ENCODE data around the gene HSF5. TPM values are rescaled to one million over a fixed set of nuclear protein-coding genes. Genes with fewer than 3 reads are reported as not detected.
A peak's percentile ranks its signal among the peaks of the same experiment; 100 is the strongest.

The HSF5 gene
- polyA plus RNA-seq, 3 donors = 0.07 TPM; not detected in 2

DNA sequence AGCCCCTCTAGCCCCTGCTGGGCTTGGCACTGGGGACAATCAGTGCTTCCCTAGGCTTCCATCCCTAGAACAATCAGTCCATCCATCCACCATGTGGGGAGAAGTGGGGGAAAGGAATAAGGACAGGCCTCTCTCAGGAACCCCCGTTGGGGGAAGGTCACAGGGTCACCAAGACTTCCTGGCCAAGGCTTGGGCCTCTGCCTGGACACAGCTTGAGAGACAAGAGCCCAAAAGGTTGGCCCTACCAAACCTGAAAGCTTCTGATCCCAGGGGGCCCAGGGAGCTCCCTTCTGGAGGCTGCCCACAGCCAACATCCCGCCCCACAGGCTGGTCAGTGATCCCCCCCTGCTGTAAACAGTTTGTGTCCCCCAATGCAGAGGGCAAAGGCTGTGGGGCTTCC is 42.4 kb upstream of the HSF5 start:
- Histone ChIP-seq H3K4me1 (ENCODE audit: control insufficient read depth in 1 of 2, insufficient read depth in 2 of 2, low read length in 2 of 2) (peaks cover 50 to 58% of the 10 kb centered on the region in 2 donors), H3K9me3 (replicated peaks in 1 of 2; ENCODE audit: control insufficient read depth in 1 of 2, insufficient read depth in 1 of 2, low read length in 2 of 2) (no peaks in the 10 kb centered on the region), H3K9ac (ENCODE audit: insufficient read depth, low read length, poor library complexity, severe bottlenecking) (no peak overlapping the region), H3K27me3 (ENCODE audit: control insufficient read depth in 2 of 2, insufficient read depth in 2 of 2, low read length in 2 of 2) (peaks cover 4 to 31% of the 10 kb centered on the region in 2 donors), H3K79me2 (ENCODE audit: insufficient read depth, low read length) (no peaks in the 10 kb centered on the region), H3K27ac (ENCODE audit: low read depth in 1 of 2, low read length in 2 of 2) (no peak overlapping the region), H3K4me3 (replicated peaks in 1 of 3; ENCODE audit: low read depth in 2 of 3, low read length in 3 of 3) (no peak overlapping the region), H3K4me2 (replicated peaks; ENCODE audit: extremely low read depth, low read length, poor library complexity, severe bottlenecking) (no peak overlapping the region), H4K20me1 (ENCODE audit: insufficient read depth, low read length) (no peaks in the 10 kb centered on the region), H2AFZ (ENCODE audit: insufficient read depth, low read depth, low read length, poor library complexity, severe bottlenecking) (no peak overlapping the region), H3K36me3 (replicated peaks in 1 of 2; ENCODE audit: control insufficient read depth in 1 of 2, insufficient read depth in 2 of 2, low read length in 2 of 2) (no peaks in the 10 kb centered on the region)
- Mint-ChIP-seq H3K27ac (no peak overlapping the region), H3K4me3 (peak overlapping the region in 1 of 2 donors; percentile 78), H3K36me3 (peaks cover 2 to 14% of the 10 kb centered on the region in 2 donors), H3K27me3 (ENCODE audit: low read depth in 3 of 3) (peaks cover 39 to 47% (median 40%) of the 10 kb centered on the region in 3 donors), H3K9me3 (peaks cover 0 to 2% (median 0%) of the 10 kb centered on the region in 7 donors), H3K4me1 (peaks cover 58% of the 10 kb centered on the region)
- DNase-seq = no peak
- intact Hi-C loops (cut with micrococcal nuclease) = no loop called here
- WGBS (ENCODE audit: insufficient coverage) = 82% methylated on average over 2 of the region's 2 CpGs
- TF ChIP-seq, protein P1, sequence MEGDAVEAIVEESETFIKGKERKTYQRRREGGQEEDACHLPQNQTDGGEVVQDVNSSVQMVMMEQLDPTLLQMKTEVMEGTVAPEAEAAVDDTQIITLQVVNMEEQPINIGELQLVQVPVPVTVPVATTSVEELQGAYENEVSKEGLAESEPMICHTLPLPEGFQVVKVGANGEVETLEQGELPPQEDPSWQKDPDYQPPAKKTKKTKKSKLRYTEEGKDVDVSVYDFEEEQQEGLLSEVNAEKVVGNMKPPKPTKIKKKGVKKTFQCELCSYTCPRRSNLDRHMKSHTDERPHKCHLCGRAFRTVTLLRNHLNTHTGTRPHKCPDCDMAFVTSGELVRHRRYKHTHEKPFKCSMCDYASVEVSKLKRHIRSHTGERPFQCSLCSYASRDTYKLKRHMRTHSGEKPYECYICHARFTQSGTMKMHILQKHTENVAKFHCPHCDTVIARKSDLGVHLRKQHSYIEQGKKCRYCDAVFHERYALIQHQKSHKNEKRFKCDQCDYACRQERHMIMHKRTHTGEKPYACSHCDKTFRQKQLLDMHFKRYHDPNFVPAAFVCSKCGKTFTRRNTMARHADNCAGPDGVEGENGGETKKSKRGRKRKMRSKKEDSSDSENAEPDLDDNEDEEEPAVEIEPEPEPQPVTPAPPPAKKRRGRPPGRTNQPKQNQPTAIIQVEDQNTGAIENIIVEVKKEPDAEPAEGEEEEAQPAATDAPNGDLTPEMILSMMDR (IDR thresholded peaks at IDR 0.05) = no peak

DNA sequence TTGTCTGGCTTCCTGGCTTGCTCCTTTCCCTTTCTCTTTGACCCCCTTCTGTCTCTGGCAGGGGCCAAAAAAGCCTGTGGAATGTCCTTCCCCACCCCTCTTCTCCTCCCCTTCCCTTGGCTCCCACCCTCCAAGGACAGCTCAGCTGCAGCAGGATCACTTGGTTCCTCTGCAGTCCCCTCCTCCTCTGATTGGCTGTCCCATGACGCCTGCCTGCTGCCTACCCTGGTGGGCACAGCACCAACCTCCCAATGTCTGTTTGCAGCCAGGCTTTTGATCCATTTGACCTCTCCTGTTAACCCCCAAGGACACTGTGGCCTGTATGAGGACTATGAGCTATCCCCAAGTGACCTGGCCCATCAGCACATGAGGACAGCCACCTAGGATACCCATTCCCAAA is 41.1 kb upstream of the HSF5 start:
- no peak overlapping the region for H3K9ac ChIP-seq (ENCODE audit: insufficient read depth, low read length, poor library complexity, severe bottlenecking)
- 57% methylated on average over 1 of the region's 1 CpG for WGBS (ENCODE audit: insufficient coverage)
- peaks cover 39 to 48% (median 40%) of the 10 kb centered on the region in 3 donors for H3K27me3 Mint-ChIP-seq (ENCODE audit: low read depth in 3 of 3)
- H3K27ac Mint-ChIP-seq = no peak overlapping the region
- no peaks in the 10 kb centered on the region for H3K79me2 ChIP-seq (ENCODE audit: insufficient read depth, low read length)
- H3K4me3 Mint-ChIP-seq = peak overlapping the region in 1 of 2 donors; percentile 78
- H3K4me1 ChIP-seq (ENCODE audit: control insufficient read depth in 1 of 2, insufficient read depth in 2 of 2, low read length in 2 of 2) = peaks cover 37 to 45% of the 10 kb centered on the region in 2 donors
- H3K4me3 ChIP-seq (replicated peaks in 1 of 3; ENCODE audit: low read depth in 2 of 3, low read length in 3 of 3) = no peak overlapping the region
- no peak overlapping the region for H3K4me2 ChIP-seq (replicated peaks; ENCODE audit: extremely low read depth, low read length, poor library complexity, severe bottlenecking)
- DNase-seq = no peak
- H3K9me3 Mint-ChIP-seq = peaks cover 0 to 2% (median 0%) of the 10 kb centered on the region in 7 donors
- H3K36me3 ChIP-seq (replicated peaks in 1 of 2; ENCODE audit: control insufficient read depth in 1 of 2, insufficient read depth in 2 of 2, low read length in 2 of 2) = no peaks in the 10 kb centered on the region
- intact Hi-C loops (cut with micrococcal nuclease) = loop anchor here in 1 of 2 donors (10.0 kb wide), 1 partner anchor 56 kb away; no protein-coding TSS in a partner anchor
- TF ChIP-seq, protein P1 (IDR thresholded peaks at IDR 0.05) = no peak
- H3K36me3 Mint-ChIP-seq = peaks cover 2 to 14% of the 10 kb centered on the region in 2 donors
- H3K4me1 Mint-ChIP-seq = peaks cover 44% of the 10 kb centered on the region
- no peaks in the 10 kb centered on the region for H4K20me1 ChIP-seq (ENCODE audit: insufficient read depth, low read length)
- H3K27ac ChIP-seq (ENCODE audit: low read depth in 1 of 2, low read length in 2 of 2) = no peak overlapping the region
- H3K9me3 ChIP-seq (replicated peaks in 1 of 2; ENCODE audit: control insufficient read depth in 1 of 2, insufficient read depth in 1 of 2, low read length in 2 of 2) = no peaks in the 10 kb centered on the region
- peaks cover 4 to 31% of the 10 kb centered on the region in 2 donors for H3K27me3 ChIP-seq (ENCODE audit: control insufficient read depth in 2 of 2, insufficient read depth in 2 of 2, low read length in 2 of 2)
- no peak overlapping the region for H2AFZ ChIP-seq (ENCODE audit: insufficient read depth, low read depth, low read length, poor library complexity, severe bottlenecking)

Data from CD14-positive monocyte (primary cell).